HG03060 (cell line): ENCODE results near the gene DNAH5.

Source experiments
- ATAC-seq: cut with Tn5 transposase; IDR thresholded peaks from one replicate; pipeline ENCODE4 v1.9.1; 2021; ENCODE audit warnings: low read depth, moderate number of reproducible peaks; ENCODE audit not compliant: unreplicated experiment

DNAH5 gene

GRCh38 chr5:13735691-13736090, 208.8 kb downstream of the DNAH5 start:
- no peak for ATAC-seq

GRCh38 chr5:13731121-13731628, 213.3 kb downstream of the DNAH5 start:
- no peak for ATAC-seq

GRCh38 chr5:13708906-13709305, 235.6 kb downstream of the DNAH5 start:
- no peak for ATAC-seq

GRCh38 chr5:13708432-13708831, 236.1 kb downstream of the DNAH5 start:
- ATAC-seq, result no peak

DNA sequence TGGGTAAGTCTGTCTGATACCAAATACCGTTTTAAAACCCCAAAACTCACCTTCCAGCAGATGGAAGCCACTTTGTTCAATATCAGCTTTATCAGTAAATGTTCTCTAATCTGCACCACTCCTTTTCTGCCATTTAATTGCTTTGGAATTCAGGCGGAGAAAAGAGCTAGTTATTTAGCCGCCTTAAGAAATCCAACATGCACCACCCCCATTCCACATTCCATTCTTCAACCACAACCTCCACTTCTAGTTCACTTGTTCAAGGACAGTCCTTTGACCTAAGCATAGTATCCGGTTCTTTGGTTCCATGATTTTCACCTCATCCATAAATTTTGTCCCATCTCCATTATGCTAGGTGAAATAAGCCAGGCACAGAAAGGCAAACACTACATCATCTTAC, 240.1 kb downstream of the DNAH5 start:
- no peak for ATAC-seq

GRCh38 chr5:13700626-13701025, 243.9 kb downstream of the DNAH5 start:
- no peak for ATAC-seq

DNA sequence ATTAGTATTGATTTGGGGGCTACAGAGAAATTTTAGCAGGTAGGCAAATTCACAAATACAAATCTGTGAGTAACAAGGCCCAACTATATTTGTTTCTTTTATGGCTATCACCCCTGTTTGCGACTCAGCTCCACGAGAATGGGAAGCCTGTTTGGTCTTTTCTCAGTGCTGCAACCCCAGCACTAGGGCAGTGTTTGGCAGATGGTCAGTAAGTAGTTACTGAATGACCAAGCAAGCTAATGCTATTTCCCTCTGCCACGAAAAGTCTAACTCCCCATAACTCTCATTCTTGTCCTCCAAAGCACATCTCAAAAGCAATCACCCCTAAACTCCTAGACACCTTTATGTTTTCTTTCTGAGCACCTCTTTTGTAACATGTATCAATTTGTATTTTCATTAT, 245.6 kb downstream of the DNAH5 start:
- ATAC-seq, result no peak

GRCh38 chr5:13695076-13695712, 249.3 kb downstream of the DNAH5 start:
- no peak for ATAC-seq

GRCh38 chr5:13692172-13692571, 252.3 kb downstream of the DNAH5 start:
- no peak for ATAC-seq

- no peak for ATAC-seq
These were observed 268.0 kb downstream of the DNAH5 start for GRCh38 chr5:13676531-13676930.

DNA sequence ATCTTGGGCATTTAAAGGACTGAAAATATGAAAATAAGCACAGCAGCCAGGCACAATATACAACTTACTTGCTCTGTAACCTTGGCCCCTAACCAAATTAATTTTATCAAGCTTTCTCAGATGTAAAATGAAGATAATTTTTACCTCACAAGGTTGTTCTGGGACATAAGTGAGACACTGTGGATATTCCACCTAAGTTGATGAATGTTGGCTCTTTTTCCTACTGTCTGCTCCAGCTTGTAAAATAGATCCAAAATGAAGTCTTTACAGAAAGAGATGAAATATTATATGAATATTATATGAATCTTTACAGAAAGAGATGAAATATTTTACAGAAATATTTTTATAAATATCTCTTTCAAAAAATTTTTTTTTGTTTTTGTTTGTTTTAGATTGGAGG, 270.1 kb downstream of the DNAH5 start:
- no peak for ATAC-seq

DNA sequence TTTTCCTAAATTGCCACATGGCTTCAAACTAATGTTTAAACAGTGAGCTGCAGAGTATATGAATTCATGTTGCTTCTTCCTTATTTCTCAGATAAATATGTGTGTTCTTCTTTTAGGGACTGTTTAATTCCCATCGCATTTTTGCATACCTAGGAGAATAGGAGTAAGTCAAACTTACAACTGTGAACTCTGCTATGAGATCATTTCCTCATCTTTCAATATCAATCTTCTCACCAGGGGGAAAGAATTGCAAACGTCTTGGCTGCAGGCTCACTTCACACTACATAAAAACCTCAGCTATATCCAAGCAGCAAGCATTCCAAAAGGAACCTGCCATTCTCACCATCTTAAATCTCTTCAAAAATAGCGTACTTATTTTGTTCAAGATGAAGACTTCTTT, 271.0 kb downstream of the DNAH5 start:
- ATAC-seq, result no peak

DNA sequence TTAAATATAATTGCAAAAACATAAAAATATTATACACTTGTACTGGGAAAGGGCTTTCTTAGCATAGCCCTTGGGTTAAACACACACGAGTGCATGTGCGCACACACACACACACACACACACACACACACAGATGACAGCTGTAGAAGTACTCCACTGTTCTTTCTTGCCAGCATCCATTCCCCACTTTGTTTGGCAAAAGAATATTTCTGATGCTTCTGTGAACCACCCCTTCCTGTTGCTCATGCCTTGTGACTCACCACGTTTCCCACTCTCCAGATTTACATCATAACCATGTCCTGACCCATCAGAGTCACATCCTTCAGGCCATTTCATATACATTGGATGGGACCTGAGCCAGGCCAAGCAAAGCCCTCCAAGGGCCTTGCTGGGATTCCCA, 280.1 kb downstream of the DNAH5 start:
- no peak for ATAC-seq

DNA sequence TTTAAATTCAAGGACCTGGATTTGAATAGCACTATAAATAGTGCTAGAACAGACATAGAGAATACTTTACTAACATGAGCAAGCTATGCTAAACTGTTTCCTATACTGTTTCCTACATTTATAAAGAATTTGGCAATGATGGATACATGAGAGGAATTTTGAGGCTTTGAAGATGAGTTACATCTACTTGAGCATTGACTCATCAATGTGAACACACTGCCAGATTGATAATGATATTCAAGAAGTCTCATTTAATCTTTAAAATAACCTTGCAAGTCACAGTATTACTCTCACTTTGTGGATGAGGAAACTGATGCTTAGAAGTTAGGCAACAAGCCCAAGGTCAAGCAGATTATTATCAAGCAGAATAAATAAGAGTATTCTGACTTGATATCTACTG, 281.9 kb downstream of the DNAH5 start:
- ATAC-seq, result no peak

- ATAC-seq, result no peak
These were observed 283.2 kb downstream of the DNAH5 start for GRCh38 chr5:13661272-13661671.

DNA sequence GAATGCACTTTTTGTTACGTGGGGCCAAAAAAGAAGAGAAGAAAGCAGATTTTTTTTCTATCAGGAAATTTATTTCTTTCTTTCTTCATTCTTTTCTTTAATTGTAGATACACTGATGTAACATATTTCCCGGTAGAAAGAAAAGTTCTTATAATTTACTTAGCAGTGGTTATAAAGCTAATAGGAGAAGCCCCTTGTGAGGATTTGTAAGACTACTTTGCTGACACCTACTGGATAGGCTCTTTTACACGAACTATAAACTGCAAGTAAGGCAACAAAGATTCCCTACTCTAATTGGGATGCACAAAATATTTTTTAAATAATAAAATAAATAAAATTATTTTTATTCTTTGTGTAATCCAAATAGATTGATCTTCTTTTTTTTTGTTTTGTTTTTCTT, 284.4 kb downstream of the DNAH5 start:
- no peak for ATAC-seq

DNA sequence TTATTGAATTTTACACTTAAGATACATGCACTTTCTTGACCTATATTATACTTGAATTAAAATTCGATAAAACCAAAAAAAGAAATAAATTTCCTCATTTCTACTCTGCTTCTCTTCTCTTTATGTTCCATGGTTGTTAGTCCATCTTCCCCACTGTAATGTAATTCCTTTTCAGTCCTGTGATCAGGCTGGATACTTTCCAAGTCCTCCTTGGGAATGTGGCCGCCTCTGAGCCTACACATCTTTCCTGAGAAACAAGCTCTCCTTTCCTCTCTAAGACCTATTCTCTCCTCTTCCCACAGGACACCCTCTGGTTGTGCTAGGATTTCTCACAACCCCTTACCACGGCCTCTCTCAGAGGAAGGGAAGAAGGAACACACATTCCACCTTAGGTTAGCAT, 285.1 kb downstream of the DNAH5 start:
- no peak for ATAC-seq

DNA sequence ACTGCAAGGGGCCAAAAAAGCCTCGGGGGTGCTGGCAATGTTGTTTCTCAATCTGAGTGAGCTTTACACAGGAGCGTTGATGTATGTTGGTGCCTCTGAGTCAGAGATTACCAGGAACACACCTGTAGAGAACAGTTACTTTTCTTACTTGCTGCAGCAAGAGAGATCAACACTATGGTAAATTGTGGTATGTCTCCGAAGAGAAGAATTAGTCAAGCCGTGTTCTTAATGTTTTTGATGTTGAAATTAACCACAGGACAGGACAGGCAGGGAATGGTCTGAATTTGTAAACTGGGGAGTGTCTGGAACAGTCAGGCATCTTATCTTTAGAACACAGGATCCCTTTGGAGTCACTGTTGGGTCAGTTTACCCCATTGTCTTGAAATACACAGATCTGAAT, 285.7 kb downstream of the DNAH5 start:
- no peak for ATAC-seq

- no peak for ATAC-seq
These were observed 286.3 kb downstream of the DNAH5 start for GRCh38 chr5:13658152-13658551.

DNA sequence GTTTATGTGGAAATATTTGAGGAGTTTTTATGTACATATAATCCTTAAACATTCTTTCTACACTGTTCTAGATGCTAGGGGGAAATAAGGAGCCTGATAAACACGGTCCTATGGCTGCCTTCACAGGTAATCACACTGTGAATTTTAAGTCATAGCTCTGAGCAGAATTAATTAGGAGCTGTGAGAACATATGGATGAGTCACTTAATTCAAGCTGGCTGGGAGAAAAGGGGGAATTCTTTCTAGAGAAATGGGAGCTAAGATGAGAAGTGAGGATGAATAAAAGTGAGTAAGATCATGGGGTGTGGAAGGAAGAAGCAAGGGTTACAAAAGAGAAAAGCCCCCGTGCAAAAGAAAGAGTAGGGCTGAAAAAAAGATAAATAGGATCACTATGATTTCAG, 290.8 kb downstream of the DNAH5 start:
- ATAC-seq, result no peak

- ATAC-seq, result no peak
These were observed 294.8 kb downstream of the DNAH5 start for GRCh38 chr5:13649656-13650055.

DNA sequence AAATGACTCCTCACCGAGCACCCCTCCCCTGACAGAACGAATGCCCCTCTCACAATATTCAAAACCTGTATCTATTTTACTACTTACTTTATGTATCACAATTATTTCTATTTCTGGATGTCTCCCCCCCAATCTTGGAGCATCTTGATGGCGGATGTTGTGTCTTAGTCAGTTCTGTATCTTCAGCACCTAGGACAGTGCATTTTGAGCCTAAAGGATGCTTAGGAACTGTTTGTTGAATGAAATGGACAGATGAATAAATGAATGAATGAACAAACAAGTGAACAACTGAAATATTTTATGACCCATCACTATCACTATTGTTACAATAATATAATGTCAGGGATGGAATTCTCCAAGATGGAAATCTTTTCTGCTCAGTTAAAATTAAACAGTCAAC, 295.7 kb downstream of the DNAH5 start:
- no peak for ATAC-seq

GRCh38 chr5:13643734-13644133, 300.8 kb downstream of the DNAH5 start:
- ATAC-seq, result no peak
